H9 (cell line): ENCODE results near the gene FAM170A. TPM values are rescaled to one million over a fixed set of nuclear protein-coding genes. Genes with fewer than 3 reads are reported as not detected.

ENCODE experiments used
- DNase-seq: peaks from one replicate; pipeline ENCODE4 v3.0.0-alpha.2; 2017
- H2AFZ ChIP-seq: one replicate; pipeline ENCODE4 v1.6.1; 2013; ENCODE audit warnings: mild to moderate bottlenecking, low read length, control low read depth, moderate library complexity
- H2AK5ac ChIP-seq: 2 replicates; pipeline ENCODE4 v1.6.1; 2013; ENCODE audit warnings: low read length, control low read depth, mixed read lengths; ENCODE audit not compliant: insufficient read length
- H2BK120ac ChIP-seq: one replicate; pipeline ENCODE4 v1.6.1; 2013; ENCODE audit warnings: low read depth, mild to moderate bottlenecking, low read length, control low read depth, inconsistent platforms; ENCODE audit not compliant: poor library complexity, severe bottlenecking
- H2BK12ac ChIP-seq: 2 replicates; pipeline ENCODE4 v1.6.1; 2013; ENCODE audit warnings: low read length, control low read depth, mixed read lengths, low read depth; ENCODE audit not compliant: insufficient read length
- H2BK15ac ChIP-seq: 2 replicates; pipeline ENCODE4 v1.6.1; 2013; ENCODE audit warnings: low read depth, low read length, control low read depth
- H2BK20ac ChIP-seq: one replicate; pipeline ENCODE4 v1.6.1; 2013; ENCODE audit warnings: low read depth, mild to moderate bottlenecking, low read length, control low read depth, inconsistent platforms; ENCODE audit not compliant: poor library complexity, severe bottlenecking
- H2BK5ac ChIP-seq: 2 replicates; pipeline ENCODE4 v1.6.1; 2013; ENCODE audit warnings: low read length, control low read depth, mixed read lengths; ENCODE audit not compliant: insufficient read length
- H3K14ac ChIP-seq: 2 replicates; pipeline ENCODE4 v1.6.1; 2013; ENCODE audit warnings: low read length, control low read depth; ENCODE audit not compliant: insufficient read depth
- H3K18ac ChIP-seq: 2 replicates; pipeline ENCODE4 v1.6.1; 2013; ENCODE audit warnings: low read depth, mild to moderate bottlenecking, mixed read lengths, low read length, control low read depth; ENCODE audit not compliant: insufficient read length
- H3K23ac ChIP-seq: 2 replicates; pipeline ENCODE4 v1.6.1; 2013; ENCODE audit warnings: low read length, control low read depth, mixed read lengths, low read depth; ENCODE audit not compliant: insufficient read length
- H3K23me2 ChIP-seq: 2 replicates; pipeline ENCODE4 v1.6.1; 2013; ENCODE audit warnings: low read depth, mild to moderate bottlenecking, mixed read lengths, low read length, control low read depth; ENCODE audit not compliant: insufficient read length, poor library complexity, severe bottlenecking
- H3K27ac ChIP-seq: 2 replicates; pipeline ENCODE4 v1.5.1; 2013; ENCODE audit warnings: low read length, control low read depth, mixed read lengths, low read depth; ENCODE audit not compliant: insufficient read length
- H3K27me3 ChIP-seq: 2 replicates; pipeline ENCODE4 v1.6.1; 2013; ENCODE audit warnings: low read length, control low read depth, inconsistent platforms; ENCODE audit not compliant: insufficient read depth
- H3K4ac ChIP-seq: 2 replicates; pipeline ENCODE4 v1.6.1; 2013; ENCODE audit warnings: low read depth, mild to moderate bottlenecking, control low read depth, inconsistent platforms, low read length, moderate library complexity
- H3K4me1 ChIP-seq: 2 replicates; pipeline ENCODE4 v1.6.1; 2013; ENCODE audit warnings: low read length, control low read depth, inconsistent platforms; ENCODE audit not compliant: insufficient read depth
- H3K4me2 ChIP-seq: 2 replicates; pipeline ENCODE4 v1.6.1; 2013; ENCODE audit warnings: low read length, control low read depth, mixed read lengths; ENCODE audit not compliant: insufficient read length, insufficient read depth
- H3K56ac ChIP-seq: 2 replicates; pipeline ENCODE4 v1.6.1; 2013; ENCODE audit warnings: low read depth, mild to moderate bottlenecking, mixed read lengths, low read length, control low read depth; ENCODE audit not compliant: insufficient read length
- H3K79me1 ChIP-seq: 2 replicates; pipeline ENCODE4 v1.6.1; 2013; ENCODE audit warnings: low read depth, mild to moderate bottlenecking, moderate library complexity, low read length, control low read depth, inconsistent platforms; ENCODE audit not compliant: insufficient read depth, poor library complexity, severe bottlenecking
- H3K79me2 ChIP-seq: 2 replicates; pipeline ENCODE4 v1.6.1; 2013; ENCODE audit warnings: low read length, control low read depth, inconsistent platforms; ENCODE audit not compliant: insufficient read depth
- H3K9ac ChIP-seq: 2 replicates; pipeline ENCODE4 v1.6.1; 2013; ENCODE audit warnings: low read length, control low read depth, mixed read lengths; ENCODE audit not compliant: insufficient read length; ENCODE audit errors: extremely low read depth
- H3K9me3 ChIP-seq: one replicate; pipeline ENCODE4 v1.6.1; 2013; ENCODE audit warnings: low read depth, low read length, inconsistent platforms; ENCODE audit not compliant: control insufficient read depth
- H3T11ph ChIP-seq: one replicate; pipeline ENCODE4 v1.6.1; 2013; ENCODE audit warnings: mild to moderate bottlenecking, low read length, control low read depth, inconsistent platforms
- H4K20me1 ChIP-seq: one replicate; pipeline ENCODE4 v1.6.1; 2013; ENCODE audit not compliant: control insufficient read depth, insufficient read length, insufficient read depth
- H4K5ac ChIP-seq: 2 replicates; pipeline ENCODE4 v1.6.1; 2013; ENCODE audit warnings: low read depth, mild to moderate bottlenecking, mixed read lengths, low read length, control low read depth; ENCODE audit not compliant: insufficient read length
- H4K8ac ChIP-seq: replicated peaks from 2 replicates; pipeline ENCODE4 v1.6.1; 2013; ENCODE audit warnings: low read length, control low read depth, mixed read lengths, low read depth; ENCODE audit not compliant: insufficient read length
- H4K91ac ChIP-seq: 2 replicates; pipeline ENCODE4 v1.6.1; 2013; ENCODE audit warnings: low read depth, mild to moderate bottlenecking, moderate library complexity, mixed read lengths, low read length, control low read depth; ENCODE audit not compliant: insufficient read length
- H3K27ac Mint-ChIP-seq, 3 experiments: 2 replicates in 2 of 3; 3 replicates in 1 of 3; pipeline ENCODE4 v1.8.0; 2020 to 2021; ENCODE audit warnings: mixed read lengths in 3 of 3, mild to moderate bottlenecking in 1 of 3, moderate library complexity in 1 of 3
- H3K27me3 Mint-ChIP-seq: 2 replicates; pipeline ENCODE4 v1.8.0; 2021; ENCODE audit warnings: low read depth, mild to moderate bottlenecking, moderate library complexity, mixed read lengths
- H3K36me3 Mint-ChIP-seq, 3 experiments: 2 replicates in 2 of 3; 3 replicates in 1 of 3; pipeline ENCODE4 v1.8.0; 2020 to 2021; ENCODE audit warnings: low read depth in 3 of 3, mixed read lengths in 3 of 3; ENCODE audit not compliant: insufficient read depth in 1 of 3
- H3K4me1 Mint-ChIP-seq, 2 experiments: 2 replicates each; pipeline ENCODE4 v1.8.0; 2020; ENCODE audit warnings: mixed read lengths in 2 of 2
- H3K4me3 Mint-ChIP-seq, 2 experiments: 2 replicates in 1 of 2; 3 replicates in 1 of 2; pipeline ENCODE4 v1.8.0; 2020 to 2021; ENCODE audit warnings: mild to moderate bottlenecking in 2 of 2, mixed read lengths in 2 of 2, moderate library complexity in 1 of 2
- H3K9me3 Mint-ChIP-seq, 2 experiments: 2 replicates in 1 of 2; 3 replicates in 1 of 2; pipeline ENCODE4 v1.8.0; 2020; ENCODE audit warnings: mild to moderate bottlenecking in 2 of 2, mixed read lengths in 2 of 2, moderate library complexity in 1 of 2
- CTCF ChIP-seq: fragments of 200-600 bp; sonication (generic); conservative IDR thresholded peaks from 3 replicates; pipeline ENCODE4 v1.8.0; 2021; ENCODE audit warnings: antibody characterized with exemption, mild to moderate bottlenecking
- WGBS: extraction: QIAGEN DNeasy Blood & Tissue Kit; methylation state at CpG from one replicate; pipeline ENCODE4 v1.1.7; 2013; ENCODE audit warnings: missing lambda C conversion rate, low lambda C conversion rate, mixed read lengths; ENCODE audit not compliant: insufficient read length; ENCODE audit errors: extremely low coverage; 5-methylcytosine and 5-hydroxymethylcytosine counted together
- total RNA-seq: library from RNA; stranded (reverse); gene quantifications from 2 replicates; pipeline ENCODE4 v1.2.1, GENCODE V29; 2021

Gene FAM170A
- total RNA-seq, 1 experiment from 2014 or later, result not detected

- peaks cover 2 to 5% (median 3%) of the 10 kb centered on the region in 3 experiments; a peak in 5 of 7 replicates for H3K36me3 Mint-ChIP-seq
Observed at GRCh38 chr5:119680080-119680479, 50.7 kb downstream of the FAM170A start.

More at GRCh38 chr5:119680080-119680479, 50.7 kb downstream of the FAM170A start:
- Mint-ChIP-seq H3K27ac (no peak overlapping the region), H3K9me3 (peaks cover 3 to 4% of the 10 kb centered on the region in 2 experiments; a peak in 3 of 5 replicates), H3K4me1 (peaks cover 6 to 10% of the 10 kb centered on the region in 2 experiments), H3K27me3 (no peaks in the 10 kb centered on the region), H3K4me3 (no peak overlapping the region)
- no peak overlapping the region for H2BK12ac ChIP-seq
- H3K56ac ChIP-seq, result no peak overlapping the region
- H3K18ac ChIP-seq, result no peak overlapping the region
- H3K14ac ChIP-seq, result no peak overlapping the region; the same call in 1 of the 2 replicates
- no peak overlapping the region for H4K8ac ChIP-seq
- no peak overlapping the region for H3K4ac ChIP-seq
- DNase-seq, result no peak
- H2BK20ac ChIP-seq, result no peak overlapping the region
- no peaks in the 10 kb centered on the region for H3K23me2 ChIP-seq
- no peak overlapping the region for H3K4me2 ChIP-seq
- no peak for TF ChIP-seq CTCF
- H4K20me1 ChIP-seq, result no peaks in the 10 kb centered on the region
- H3K23ac ChIP-seq, result no peak overlapping the region
- no peak overlapping the region for H2BK15ac ChIP-seq
- H3K4me1 ChIP-seq, result no peaks in the 10 kb centered on the region
- no peaks in the 10 kb centered on the region for H3K27me3 ChIP-seq
- no peaks in the 10 kb centered on the region for H3K79me2 ChIP-seq
- no peak overlapping the region for H2AFZ ChIP-seq
- H3K9me3 ChIP-seq, result no peaks in the 10 kb centered on the region
- H3K79me1 ChIP-seq, result no peaks in the 10 kb centered on the region
- no peak overlapping the region for H2BK120ac ChIP-seq
- no peak overlapping the region for H3T11ph ChIP-seq
- no CpG with 5 or more reads among the region's 12 CpGs for WGBS
- H3K9ac ChIP-seq, result no peak overlapping the region
- H2BK5ac ChIP-seq, result no peak overlapping the region
- H3K27ac ChIP-seq, result no peak overlapping the region
- H2AK5ac ChIP-seq, result no peak overlapping the region
- no peak overlapping the region for H4K5ac ChIP-seq
- H4K91ac ChIP-seq, result no peak overlapping the region
